Endothelial cell of umbilical vein (primary cell): ENCODE results near the gene COL5A1. TPM values are rescaled to one million over a fixed set of nuclear protein-coding genes. Genes with fewer than 3 reads are reported as not detected.

Source experiments
- BruUV-seq: library from RNA; stranded (reverse); fragments of 400-500 nt; replicated peaks from 2 replicates; lab custom pipeline; 2021; lab: Mats Ljungman, UMichigan
- CTCF ChIA-PET: fragments of 300-600, 350-600 bp; sonication (Branson Sonifier 250); formaldehyde crosslinking; loops from one replicate; lab custom pipeline; 2021; ENCODE audit warnings: antibody characterized with exemption, inconsistent platforms; lab: Charles Lee
- POLR2A ChIA-PET: fragments of 300-600, 350-600 bp; sonication (Branson Sonifier 250); formaldehyde crosslinking; loops from one replicate; lab custom pipeline; 2021; ENCODE audit warnings: antibody characterized with exemption, inconsistent platforms; lab: Charles Lee
- DNase-seq: peaks from one replicate; pipeline ENCODE4 v3.0.0-alpha.2; 2011; ENCODE audit warnings: low read depth, low spot score
- FAIRE-seq: peaks from 2 replicates; lab custom pipeline; 2011; peaks lifted over from hg19 to GRCh38; lab: Jason Lieb, UNC
- H2AFZ ChIP-seq: 2 replicates; pipeline ENCODE4 v1.6.0; 2012; ENCODE audit warnings: low read depth, low read length, control low read depth, inconsistent platforms
- H3K27ac ChIP-seq: 2 replicates; pipeline ENCODE4 v1.5.1; 2011; ENCODE audit warnings: low read depth, mild to moderate bottlenecking, control low read depth, low read length, moderate library complexity; ENCODE audit not compliant: insufficient read depth
- H3K27me3 ChIP-seq, 2 experiments: 2 replicates each; pipeline versions ENCODE4 v1.6.0 to v1.6.1; 2011; ENCODE audit warnings: low read length in 2 of 2, mixed read lengths in 1 of 2; ENCODE audit not compliant: control insufficient read depth in 2 of 2, insufficient read depth in 2 of 2
- H3K36me3 ChIP-seq, 2 experiments: 2 replicates in 1 of 2; 3 replicates in 1 of 2; pipeline ENCODE4 v1.5.1; 2011; ENCODE audit warnings: low read length in 2 of 2, mild to moderate bottlenecking in 1 of 2, moderate library complexity in 1 of 2; ENCODE audit not compliant: control insufficient read depth in 2 of 2, insufficient read depth in 2 of 2; ENCODE audit errors: extremely low read depth in 1 of 2
- H3K4me1 ChIP-seq: 3 replicates; pipeline ENCODE4 v1.5.1; 2011; ENCODE audit warnings: mild to moderate bottlenecking, low read length; ENCODE audit not compliant: control insufficient read depth, insufficient read depth; ENCODE audit errors: extremely low read depth
- H3K4me2 ChIP-seq: 2 replicates; pipeline ENCODE4 v1.6.1; 2011; ENCODE audit warnings: low read length, control low read depth, mixed read lengths; ENCODE audit not compliant: insufficient read depth
- H3K4me3 ChIP-seq, 3 experiments: fragments of 200-600 bp in 1 of 3; sonication (generic), shearing (Covaris generic) in 1 of 3; replicated peaks in 1 of 3; 2 replicates each; pipeline ENCODE4 v1.5.1; 2011 to 2016; ENCODE audit warnings: control low read depth in 3 of 3, low read length in 3 of 3, mild to moderate bottlenecking in 2 of 3, inconsistent platforms in 1 of 3, low read depth in 1 of 3, moderate library complexity in 1 of 3; ENCODE audit not compliant: insufficient read depth in 1 of 3
- H3K79me2 ChIP-seq: 2 replicates; pipeline ENCODE4 v1.6.0; 2012; ENCODE audit warnings: low read length, inconsistent platforms; ENCODE audit not compliant: control insufficient read depth, insufficient read depth
- H3K9ac ChIP-seq: replicated peaks from 2 replicates; pipeline ENCODE3; 2011; ENCODE audit warnings: low read length, control low read depth; ENCODE audit not compliant: insufficient read depth; ENCODE audit errors: extremely low read depth
- H3K9me1 ChIP-seq: replicated peaks from 3 replicates; pipeline ENCODE4 v1.6.0; 2011; ENCODE audit warnings: mild to moderate bottlenecking, low read length; ENCODE audit not compliant: control insufficient read depth, insufficient read depth; ENCODE audit errors: extremely low read depth
- H3K9me3 ChIP-seq: replicated peaks from 2 replicates; pipeline ENCODE4 v1.5.1; 2012; ENCODE audit warnings: low read length, inconsistent platforms; ENCODE audit not compliant: control insufficient read depth, insufficient read depth
- H4K20me1 ChIP-seq: replicated peaks from 2 replicates; pipeline ENCODE3; 2011; ENCODE audit warnings: mild to moderate bottlenecking, low read length; ENCODE audit not compliant: control insufficient read depth, insufficient read depth; ENCODE audit errors: extremely low read depth
- CTCF ChIP-seq, 2 donors: IDR thresholded peaks; 1 replicate in 1 of 2; 2 replicates in 1 of 2; pipeline ENCODE4 v1.5.1; 2011; ENCODE audit warnings: low read length in 2 of 2, mild to moderate bottlenecking in 2 of 2, moderate library complexity in 2 of 2, control low read depth in 1 of 2, inconsistent platforms in 1 of 2, low read depth in 1 of 2; ENCODE audit not compliant: insufficient read depth in 1 of 2; ENCODE audit errors: extremely low read depth in 1 of 2
- EZH2 ChIP-seq: IDR thresholded peaks from 2 replicates; pipeline ENCODE4 v1.6.1; 2012; ENCODE audit warnings: borderline replicate concordance, low read depth, mild to moderate bottlenecking, moderate library complexity, low read length, inconsistent platforms; ENCODE audit not compliant: severe bottlenecking
- FOS ChIP-seq: IDR thresholded peaks from 2 replicates; pipeline ENCODE4 v1.6.1; 2011; ENCODE audit warnings: mild to moderate bottlenecking, low read length, moderate library complexity, borderline replicate concordance; ENCODE audit not compliant: insufficient read depth
- GATA2 ChIP-seq: IDR thresholded peaks from 2 replicates; pipeline ENCODE4 v1.7.0; 2011; ENCODE audit warnings: low read depth, mild to moderate bottlenecking, moderate library complexity, mixed read lengths, low read length; ENCODE audit not compliant: insufficient read length, insufficient read depth
- JUN ChIP-seq: IDR thresholded peaks from 2 replicates; pipeline ENCODE4 v1.6.1; 2011; ENCODE audit warnings: borderline replicate concordance, low read depth; ENCODE audit not compliant: insufficient read length, insufficient read depth
- MAX ChIP-seq: IDR thresholded peaks from 2 replicates; pipeline ENCODE4 v1.6.1; 2011; ENCODE audit not compliant: insufficient read depth, insufficient read length
- MYC ChIP-seq: IDR thresholded peaks from one replicate; pipeline ENCODE4 v1.6.1; 2011; ENCODE audit warnings: mild to moderate bottlenecking, low read depth, low read length
- POLR2A ChIP-seq: IDR thresholded peaks from 2 replicates; pipeline ENCODE4 v1.6.1; 2012; ENCODE audit warnings: low read depth, mild to moderate bottlenecking, control low read depth, low read length
- POLR2AphosphoS5 ChIP-seq: IDR thresholded peaks from 2 replicates; pipeline ENCODE4 v1.6.1; 2012; ENCODE audit warnings: low read depth, mild to moderate bottlenecking, control low read depth, low read length, moderate library complexity; ENCODE audit not compliant: insufficient read depth
- dilution Hi-C: fragments of 300-500 bp; cut with MboI; formaldehyde crosslinking; loops from one replicate; pipeline ENCODE4 v1.15.0; 2019; ENCODE audit warnings: low sequenced_read_pairs; ENCODE audit not compliant: extremely low pct_ligation_motif_present
- intact Hi-C: fragments of 100-400 bp; cut with micrococcal nuclease; formaldehyde crosslinking; loops from one replicate; pipeline ENCODE4 v1.10.0; 2022
- polyA plus RNA-seq, 4 experiments: library from polyadenylated mRNA; depleted of rRNA in 3 of 4; stranded (reverse) in 3 of 4; unstranded in 1 of 4; fragments of >200 nt; gene quantifications; 2 replicates each; pipeline versions ENCODE4 v1.2.1 to v1.2.3, GENCODE V29; 2011 to 2012; ENCODE audit warnings: missing spikeins in 1 of 4
- total RNA-seq: library from RNA; stranded (reverse); gene quantifications from 2 replicates; pipeline ENCODE4 v1.2.3, GENCODE V29; 2021

Gene COL5A1
- total and polyA plus RNA-seq, 2 donors (not counting 3 experiments of a cell fraction or from before 2014, with no cell fraction given) = 97.4 to 175 TPM

DNA sequence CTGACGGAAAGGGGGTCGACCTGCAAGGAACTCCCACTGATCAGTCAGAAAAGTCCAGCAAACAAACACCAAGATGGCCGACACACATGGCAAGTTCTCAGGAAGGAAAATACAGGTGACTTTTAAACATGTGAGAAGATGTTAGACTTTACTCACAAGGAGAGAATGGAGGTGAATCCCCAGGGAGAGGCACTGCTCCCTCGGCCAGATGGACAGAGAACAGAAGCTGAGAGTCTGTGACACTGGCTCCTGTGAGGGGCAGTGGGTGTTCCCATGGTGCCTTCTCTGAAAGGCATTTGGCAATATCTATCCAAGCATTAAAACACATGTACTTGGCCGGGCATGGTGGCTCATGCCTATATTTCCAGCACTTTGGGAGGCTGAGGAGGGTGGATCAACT is 22.8 kb downstream of the COL5A1 start:
- H3K9me1 ChIP-seq = no peaks in the 10 kb centered on the region
- peaks cover 5% of the 10 kb centered on the region for H3K4me1 ChIP-seq
- H3K9ac ChIP-seq = no peak overlapping the region
- CTCF ChIA-PET = interaction anchor here (2.1 kb wide), 1 partner anchor 215 kb away, joined by 5 read pairs; no protein-coding TSS in a partner anchor
- no peaks in the 10 kb centered on the region for H3K27me3 ChIP-seq
- H3K36me3 ChIP-seq = no peaks in the 10 kb centered on the region
- no peaks in the 10 kb centered on the region for H4K20me1 ChIP-seq
- peaks cover 2% of the 10 kb centered on the region for H3K79me2 ChIP-seq
- FAIRE-seq = no peak
- dilution Hi-C loops = no loop called here
- TF ChIP-seq MYC (no peak), FOS (no peak), EZH2 (no peak), POLR2A (no peak), JUN (no peak), CTCF (IDR thresholded peaks at IDR 0.05; ENCODE audit: extremely low read depth in 1 of 2, insufficient read depth in 1 of 2, low read depth in 1 of 2, low read length in 2 of 2) (no peak), GATA2 (no peak), POLR2AphosphoS5 (no peak), MAX (no peak)
- no peak overlapping the region for H3K27ac ChIP-seq
- POLR2A ChIA-PET = no interaction called here
- BruUV-seq = no TSS peak
- no peaks in the 10 kb centered on the region for H3K9me3 ChIP-seq
- H3K4me2 ChIP-seq = no peak overlapping the region
- intact Hi-C loops = no loop called here
- no peak for DNase-seq
- H3K4me3 ChIP-seq = no peak overlapping the region
- H2AFZ ChIP-seq = no peak overlapping the region
